Stimulated activated naive CD4-positive, alpha-beta T cell treated with Interleukin-2 at 50 U/mL for 16 hours (primary cell): ENCODE measurements around the gene GLO1.
"Not testable (repeated sequence)": the region's sequence is repeated elsewhere in the genome, so short reads cannot be mapped to it uniquely, and the experiment has no call there.

Experiments
- DNase-seq: peaks from one replicate; lab custom pipeline; 2025; lab: John Stamatoyannopoulos, UW

Gene GLO1

GRCh38 chr6:38705924-38706323 is 3.0 kb upstream of the GLO1 start:
- no peak for DNase-seq

GRCh38 chr6:38703949-38704590 is 1.1 kb upstream of the GLO1 start:
- no peak for DNase-seq

- no peak for DNase-seq
Observed at GRCh38 chr6:38701551-38701950, 1.4 kb downstream of the GLO1 start.

- DNase-seq = not testable (repeated sequence)
Observed at GRCh38 chr6:38699702-38700101, 3.2 kb downstream of the GLO1 start.

GRCh38 chr6:38697846-38698245 is 5.1 kb downstream of the GLO1 start:
- DNase-seq = no peak

GRCh38 chr6:38696345-38696744 is 6.6 kb downstream of the GLO1 start:
- DNase-seq = no peak

GRCh38 chr6:38695933-38696332 is 7.0 kb downstream of the GLO1 start:
- no peak for DNase-seq

GRCh38 chr6:38695227-38695900 is 7.6 kb downstream of the GLO1 start:
- DNase-seq = no peak

- no peak for DNase-seq
Observed at GRCh38 chr6:38688579-38689087, 14.3 kb downstream of the GLO1 start.

- no peak for DNase-seq
Observed at GRCh38 chr6:38687549-38687948, 15.4 kb downstream of the GLO1 start.

GRCh38 chr6:38687043-38687353 is 15.9 kb downstream of the GLO1 start:
- DNase-seq = no peak

- no peak for DNase-seq
Observed at GRCh38 chr6:38686270-38687042, 16.5 kb downstream of the GLO1 start.

- no peak for DNase-seq
Observed at GRCh38 chr6:38684904-38685303, 18.0 kb downstream of the GLO1 start.

GRCh38 chr6:38684237-38684636 is 18.7 kb downstream of the GLO1 start:
- no peak for DNase-seq

GRCh38 chr6:38681850-38682249 is 21.1 kb downstream of the GLO1 start:
- no peak for DNase-seq

- DNase-seq = no peak
Observed at GRCh38 chr6:38679668-38680067, 23.3 kb downstream of the GLO1 start.

GRCh38 chr6:38678178-38678760 is 24.7 kb downstream of the GLO1 start:
- DNase-seq = no peak

GRCh38 chr6:38676974-38677544 is 25.9 kb downstream of the GLO1 start:
- DNase-seq = no peak

GRCh38 chr6:38676236-38676973 is 26.5 kb downstream of the GLO1 start:
- no peak for DNase-seq

GRCh38 chr6:38673397-38674165 is 29.4 kb downstream of the GLO1 start:
- DNase-seq = peak; percentile 17
